Measurements from ENCODE around the gene HTD2. TPM values are rescaled to one million over a fixed set of nuclear protein-coding genes. Genes with fewer than 3 reads are reported as not detected.

Gene HTD2
- total and polyA plus RNA-seq, 9 donors = 7.8 to 12.5 (median 10.3) TPM

GRCh38 chr3:58308728-58309127 lies 2.4 kb downstream of the HTD2 start:
- H3K4me1 ChIP-seq (ENCODE audit: control insufficient read depth, insufficient read depth, low read length) = peaks cover 18% of the 10 kb centered on the region
- peaks cover 48% of the 10 kb centered on the region for H3K36me3 ChIP-seq (ENCODE audit: control insufficient read depth, insufficient read depth, low read length)
- no peak overlapping the region for H3K27ac ChIP-seq (ENCODE audit: low read length)
- H3K9me3 ChIP-seq (replicated peaks; ENCODE audit: control insufficient read depth, low read depth, low read length) = no peaks in the 10 kb centered on the region
- 50% methylated on average over 1 of the region's 1 CpG for WGBS (ENCODE audit: insufficient coverage)
- H3K27me3 ChIP-seq (ENCODE audit: control insufficient read depth, insufficient read depth, low read length) = no peaks in the 10 kb centered on the region
- H3K4me3 ChIP-seq (ENCODE audit: low read length) = no peak overlapping the region
- DNase-seq = no peak

GRCh38 chr3:58317811-58318210 lies 11.5 kb downstream of the HTD2 start:
- Histone ChIP-seq H3K27ac (ENCODE audit: low read length) (no peak overlapping the region), H3K4me1 (ENCODE audit: control insufficient read depth, insufficient read depth, low read length) (no peaks in the 10 kb centered on the region), H3K4me3 (ENCODE audit: low read length) (no peak overlapping the region), H3K27me3 (ENCODE audit: control insufficient read depth, insufficient read depth, low read length) (no peaks in the 10 kb centered on the region), H3K36me3 (ENCODE audit: control insufficient read depth, insufficient read depth, low read length) (peaks cover 45% of the 10 kb centered on the region), H3K9me3 (replicated peaks; ENCODE audit: control insufficient read depth, low read depth, low read length) (no peaks in the 10 kb centered on the region)
- no CpG with 5 or more reads among the region's 2 CpGs for WGBS (ENCODE audit: insufficient coverage)
- DNase-seq = no peak

GRCh38 chr3:58321791-58322190 lies 15.5 kb downstream of the HTD2 start:
- DNase-seq = no peak
- Histone ChIP-seq H3K27ac (ENCODE audit: low read length) (no peak overlapping the region), H3K9me3 (replicated peaks; ENCODE audit: control insufficient read depth, low read depth, low read length) (no peaks in the 10 kb centered on the region), H3K4me3 (ENCODE audit: low read length) (no peak overlapping the region), H3K4me1 (ENCODE audit: control insufficient read depth, insufficient read depth, low read length) (no peaks in the 10 kb centered on the region), H3K27me3 (ENCODE audit: control insufficient read depth, insufficient read depth, low read length) (no peaks in the 10 kb centered on the region), H3K36me3 (ENCODE audit: control insufficient read depth, insufficient read depth, low read length) (peaks cover 19% of the 10 kb centered on the region)
- WGBS (ENCODE audit: insufficient coverage) = 96% methylated on average over 7 of the region's 7 CpGs

- DNase-seq = no peak
- no peaks in the 10 kb centered on the region for H3K4me1 ChIP-seq (ENCODE audit: control insufficient read depth, insufficient read depth, low read length)
- no peak overlapping the region for H3K27ac ChIP-seq (ENCODE audit: low read length)
- no peak overlapping the region for H3K4me3 ChIP-seq (ENCODE audit: low read length)
- no peaks in the 10 kb centered on the region for H3K27me3 ChIP-seq (ENCODE audit: control insufficient read depth, insufficient read depth, low read length)
- H3K36me3 ChIP-seq (ENCODE audit: control insufficient read depth, insufficient read depth, low read length) = peaks cover 10% of the 10 kb centered on the region
- no peaks in the 10 kb centered on the region for H3K9me3 ChIP-seq (replicated peaks; ENCODE audit: control insufficient read depth, low read depth, low read length)
- no CpG with 5 or more reads among the region's 1 CpG for WGBS (ENCODE audit: insufficient coverage)
Observed at GRCh38 chr3:58322793-58323192, 16.5 kb downstream of the HTD2 start.

- Histone ChIP-seq H3K27ac (ENCODE audit: low read length) (no peak overlapping the region), H3K27me3 (ENCODE audit: control insufficient read depth, insufficient read depth, low read length) (no peaks in the 10 kb centered on the region)
- WGBS (ENCODE audit: insufficient coverage) = no CpG with 5 or more reads among the region's 3 CpGs
Observed at GRCh38 chr3:58323529-58324390, 17.4 kb downstream of the HTD2 start.

GRCh38 chr3:58324391-58325390 lies 18.4 kb downstream of the HTD2 start:
- Histone ChIP-seq H3K36me3 (ENCODE audit: control insufficient read depth, insufficient read depth, low read length) (no peaks in the 10 kb centered on the region), H3K4me3 (ENCODE audit: low read length) (no peak overlapping the region), H3K9me3 (replicated peaks; ENCODE audit: control insufficient read depth, low read depth, low read length) (no peaks in the 10 kb centered on the region), H3K4me1 (ENCODE audit: control insufficient read depth, insufficient read depth, low read length) (no peaks in the 10 kb centered on the region), H3K27ac (ENCODE audit: low read length) (no peak overlapping the region), H3K27me3 (ENCODE audit: control insufficient read depth, insufficient read depth, low read length) (no peaks in the 10 kb centered on the region)
- no peak for DNase-seq
- 43% methylated on average over 2 of the region's 7 CpGs for WGBS (ENCODE audit: insufficient coverage)

More at GRCh38 chr3:58323529-58324390, 17.4 kb downstream of the HTD2 start:
- Histone ChIP-seq H3K4me1 (ENCODE audit: control insufficient read depth, insufficient read depth, low read length) (no peaks in the 10 kb centered on the region), H3K9me3 (replicated peaks; ENCODE audit: control insufficient read depth, low read depth, low read length) (no peaks in the 10 kb centered on the region), H3K36me3 (ENCODE audit: control insufficient read depth, insufficient read depth, low read length) (peaks cover 2% of the 10 kb centered on the region), H3K4me3 (ENCODE audit: low read length) (no peak overlapping the region)
- no peak for DNase-seq

- Histone ChIP-seq H3K4me1 (ENCODE audit: control insufficient read depth, insufficient read depth, low read length) (no peaks in the 10 kb centered on the region), H3K27ac (ENCODE audit: low read length) (no peak overlapping the region), H3K4me3 (ENCODE audit: low read length) (no peak overlapping the region), H3K27me3 (ENCODE audit: control insufficient read depth, insufficient read depth, low read length) (no peaks in the 10 kb centered on the region), H3K9me3 (replicated peaks; ENCODE audit: control insufficient read depth, low read depth, low read length) (no peaks in the 10 kb centered on the region), H3K36me3 (ENCODE audit: control insufficient read depth, insufficient read depth, low read length) (no peaks in the 10 kb centered on the region)
- no CpG with 5 or more reads among the region's 2 CpGs for WGBS (ENCODE audit: insufficient coverage)
- no peak for DNase-seq
Observed at GRCh38 chr3:58325525-58325992, 19.2 kb downstream of the HTD2 start.

DNA sequence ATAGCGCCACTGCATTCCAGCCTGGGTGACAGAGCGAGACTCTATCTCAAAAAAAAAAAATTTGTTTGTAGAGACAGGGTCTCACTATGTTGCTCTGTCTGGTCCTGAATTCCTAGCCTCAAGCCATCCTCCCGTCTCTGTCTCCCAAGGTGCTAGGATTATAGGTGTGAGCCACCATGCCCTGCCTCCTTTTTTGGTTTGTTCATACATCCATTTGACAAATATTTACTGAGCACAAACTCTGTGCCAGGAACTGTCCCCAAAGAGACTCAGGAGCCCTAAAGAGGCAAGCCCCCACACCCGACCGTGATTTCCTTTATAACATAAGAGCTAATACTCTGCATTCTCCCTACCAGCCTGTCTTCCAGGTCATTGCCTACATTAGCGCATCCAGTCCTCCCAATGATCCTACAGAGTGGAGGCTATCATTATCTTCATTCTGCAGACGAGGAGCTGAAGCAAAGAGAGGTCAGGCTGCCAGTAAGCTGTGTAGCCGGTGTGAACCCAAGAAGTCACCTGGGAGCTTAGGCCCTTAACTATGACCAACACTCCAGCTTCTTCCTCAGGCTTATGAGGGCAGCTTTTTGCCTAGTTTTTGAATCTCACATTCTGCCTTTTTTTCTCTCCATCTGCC lies 20.1 kb downstream of the HTD2 start:
- no peak for DNase-seq
- no peaks in the 10 kb centered on the region for H3K36me3 ChIP-seq (ENCODE audit: control insufficient read depth, insufficient read depth, low read length)
- WGBS (ENCODE audit: insufficient coverage) = 65% methylated on average over 5 of the region's 8 CpGs
- H3K9me3 ChIP-seq (replicated peaks; ENCODE audit: control insufficient read depth, low read depth, low read length) = no peaks in the 10 kb centered on the region
- H3K4me1 ChIP-seq (ENCODE audit: control insufficient read depth, insufficient read depth, low read length) = no peaks in the 10 kb centered on the region
- H3K4me3 ChIP-seq (ENCODE audit: low read length) = no peak overlapping the region
- H3K27ac ChIP-seq (ENCODE audit: low read length) = no peak overlapping the region
- H3K27me3 ChIP-seq (ENCODE audit: control insufficient read depth, insufficient read depth, low read length) = no peaks in the 10 kb centered on the region

GRCh38 chr3:58329150-58329921 lies 23.0 kb downstream of the HTD2 start:
- Histone ChIP-seq H3K4me3 (ENCODE audit: low read length) (no peak overlapping the region), H3K9me3 (replicated peaks; ENCODE audit: control insufficient read depth, low read depth, low read length) (no peaks in the 10 kb centered on the region), H3K27me3 (ENCODE audit: control insufficient read depth, insufficient read depth, low read length) (no peaks in the 10 kb centered on the region), H3K4me1 (ENCODE audit: control insufficient read depth, insufficient read depth, low read length) (peaks cover 8% of the 10 kb centered on the region), H3K27ac (ENCODE audit: low read length) (no peak overlapping the region), H3K36me3 (ENCODE audit: control insufficient read depth, insufficient read depth, low read length) (no peaks in the 10 kb centered on the region)
- WGBS (ENCODE audit: insufficient coverage) = 100% methylated on average over 1 of the region's 8 CpGs
- DNase-seq = no peak

Measured in muscle of leg (tissue), 11 donors.